Activated naive CD4-positive, alpha-beta T cell treated with anti-CD3 and anti-CD28 coated beads, Interleukin-2, amount 10 ng/mL, durations not matched to agents 7 days and 5 days (primary cell): Measurements from ENCODE around the gene SMIM29.

Experiments used
- CTCF ChIA-PET: fragments of 350-600 bp; sonication (Branson Sonifier 250); formaldehyde crosslinking; loops from one replicate; lab custom pipeline; 2021; ENCODE audit warnings: antibody characterized with exemption; lab: Charles Lee
- DNase-seq: peaks from one replicate; pipeline ENCODE4 v3.0.0-alpha.2; 2020
- H3K27ac Mint-ChIP-seq: one replicate; pipeline ENCODE4 v1.8.0; 2021; ENCODE audit warnings: mild to moderate bottlenecking, moderate library complexity, mixed read lengths
- H3K27me3 Mint-ChIP-seq: one replicate; pipeline ENCODE4 v1.8.0; 2021; ENCODE audit warnings: mild to moderate bottlenecking, mixed read lengths
- H3K36me3 Mint-ChIP-seq: one replicate; pipeline ENCODE4 v1.8.0; 2021; ENCODE audit warnings: mixed read lengths
- H3K4me1 Mint-ChIP-seq: one replicate; pipeline ENCODE4 v1.8.0; 2021; ENCODE audit warnings: mixed read lengths
- H3K4me3 Mint-ChIP-seq: one replicate; pipeline ENCODE4 v1.8.0; 2021; ENCODE audit warnings: mild to moderate bottlenecking, moderate library complexity, mixed read lengths
- H3K9me3 Mint-ChIP-seq: one replicate; pipeline ENCODE4 v1.8.0; 2021; ENCODE audit warnings: mixed read lengths

The SMIM29 gene

DNA sequence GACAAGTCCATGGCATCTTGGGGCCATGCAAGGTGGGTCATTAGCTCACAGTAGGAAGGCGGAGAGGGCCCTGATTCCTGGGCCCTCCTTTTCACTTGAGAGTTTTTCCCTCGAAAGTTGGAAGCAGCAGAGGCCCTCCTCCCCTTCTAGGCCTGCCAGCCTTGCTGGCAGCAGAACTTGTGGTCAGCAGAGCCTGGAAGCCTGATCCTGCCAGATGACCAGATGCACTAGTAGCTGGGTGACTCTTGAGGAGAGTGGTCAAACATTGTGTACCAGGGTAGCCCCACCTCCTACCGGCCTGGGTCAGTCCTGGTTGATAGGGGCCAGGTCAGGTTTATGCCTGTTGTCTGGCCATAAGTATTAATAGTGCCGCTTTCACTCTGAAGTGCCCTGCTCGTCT, 15.9 kb downstream of the SMIM29 start:
- CTCF ChIA-PET, result no interaction called here
- H3K4me3 Mint-ChIP-seq, result no peak overlapping the region
- no peaks in the 10 kb centered on the region for H3K9me3 Mint-ChIP-seq
- no peak overlapping the region for H3K27ac Mint-ChIP-seq
- DNase-seq, result no peak
- no peaks in the 10 kb centered on the region for H3K27me3 Mint-ChIP-seq
- no peaks in the 10 kb centered on the region for H3K36me3 Mint-ChIP-seq
- peaks cover 16% of the 10 kb centered on the region for H3K4me1 Mint-ChIP-seq

DNA sequence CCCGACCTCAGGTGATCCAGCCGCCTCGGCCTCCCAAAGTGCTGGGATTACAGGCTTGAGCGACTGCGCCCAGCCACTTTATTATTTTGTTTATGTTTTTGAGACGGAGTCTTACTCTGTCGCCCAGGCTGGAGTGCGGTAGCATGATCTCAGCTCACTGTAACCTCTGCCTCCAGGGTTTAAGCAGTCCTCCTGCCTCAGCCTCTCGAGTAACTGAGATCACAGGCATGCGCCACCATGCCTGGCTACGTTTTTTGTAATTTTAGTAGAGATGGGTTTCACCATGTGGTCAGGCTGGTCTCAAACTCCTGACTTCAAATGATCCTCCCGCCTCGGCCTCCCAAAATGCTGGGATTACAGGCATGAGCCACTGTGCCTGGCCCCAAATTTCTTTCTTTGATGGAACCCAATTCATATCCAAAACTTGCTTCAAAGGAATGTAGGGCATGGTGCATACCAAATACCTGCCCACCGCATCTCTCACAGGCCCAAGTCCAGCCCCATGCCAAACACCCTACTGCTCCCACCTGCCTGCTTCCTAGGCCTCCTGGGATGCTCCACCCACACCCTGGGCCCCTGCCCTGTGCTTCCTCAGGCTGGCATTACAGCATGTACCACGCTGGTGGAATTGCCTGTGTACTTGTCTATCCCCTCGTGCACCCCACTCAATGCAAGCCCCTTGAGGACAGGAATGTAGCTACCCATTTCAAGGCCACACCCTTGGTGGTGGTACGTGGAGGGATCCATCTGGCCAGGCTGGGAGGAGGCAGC, 17.1 kb downstream of the SMIM29 start:
- Mint-ChIP-seq H3K27me3 (no peaks in the 10 kb centered on the region), H3K4me1 (peaks cover 27% of the 10 kb centered on the region), H3K4me3 (no peak overlapping the region), H3K27ac (no peak overlapping the region), H3K9me3 (no peaks in the 10 kb centered on the region), H3K36me3 (no peaks in the 10 kb centered on the region)
- no peak for DNase-seq
- CTCF ChIA-PET, result no interaction called here

GRCh38 chr6:34230653-34231371, 18.0 kb downstream of the SMIM29 start:
- H3K9me3 Mint-ChIP-seq, result no peaks in the 10 kb centered on the region
- H3K36me3 Mint-ChIP-seq, result no peaks in the 10 kb centered on the region
- no peak for DNase-seq
- H3K27ac Mint-ChIP-seq, result no peak overlapping the region
- H3K27me3 Mint-ChIP-seq, result no peaks in the 10 kb centered on the region
- CTCF ChIA-PET, result no interaction called here
- H3K4me1 Mint-ChIP-seq, result peaks cover 29% of the 10 kb centered on the region
- H3K4me3 Mint-ChIP-seq, result no peak overlapping the region

- CTCF ChIA-PET, result no interaction called here
- Mint-ChIP-seq H3K27ac (no peak overlapping the region), H3K9me3 (no peaks in the 10 kb centered on the region), H3K4me3 (no peak overlapping the region), H3K27me3 (no peaks in the 10 kb centered on the region), H3K36me3 (no peaks in the 10 kb centered on the region), H3K4me1 (peaks cover 30% of the 10 kb centered on the region)
- no peak for DNase-seq
Observed at GRCh38 chr6:34229877-34230276, 18.9 kb downstream of the SMIM29 start.

- H3K4me1 Mint-ChIP-seq, result peaks cover 40% of the 10 kb centered on the region
- CTCF ChIA-PET, result interaction anchor here (0.9 to 1.9 kb wide), 2 partner anchors 9 to 32 kb away, joined by 3 to 8 read pairs; partner anchors contain the start of gene HMGA1
- no peaks in the 10 kb centered on the region for H3K27me3 Mint-ChIP-seq
- no peak for DNase-seq
- H3K27ac Mint-ChIP-seq, result no peak overlapping the region
- H3K4me3 Mint-ChIP-seq, result no peak overlapping the region
- H3K9me3 Mint-ChIP-seq, result no peaks in the 10 kb centered on the region
- H3K36me3 Mint-ChIP-seq, result no peaks in the 10 kb centered on the region
Observed at GRCh38 chr6:34227761-34228421, 20.9 kb downstream of the SMIM29 start.

DNA sequence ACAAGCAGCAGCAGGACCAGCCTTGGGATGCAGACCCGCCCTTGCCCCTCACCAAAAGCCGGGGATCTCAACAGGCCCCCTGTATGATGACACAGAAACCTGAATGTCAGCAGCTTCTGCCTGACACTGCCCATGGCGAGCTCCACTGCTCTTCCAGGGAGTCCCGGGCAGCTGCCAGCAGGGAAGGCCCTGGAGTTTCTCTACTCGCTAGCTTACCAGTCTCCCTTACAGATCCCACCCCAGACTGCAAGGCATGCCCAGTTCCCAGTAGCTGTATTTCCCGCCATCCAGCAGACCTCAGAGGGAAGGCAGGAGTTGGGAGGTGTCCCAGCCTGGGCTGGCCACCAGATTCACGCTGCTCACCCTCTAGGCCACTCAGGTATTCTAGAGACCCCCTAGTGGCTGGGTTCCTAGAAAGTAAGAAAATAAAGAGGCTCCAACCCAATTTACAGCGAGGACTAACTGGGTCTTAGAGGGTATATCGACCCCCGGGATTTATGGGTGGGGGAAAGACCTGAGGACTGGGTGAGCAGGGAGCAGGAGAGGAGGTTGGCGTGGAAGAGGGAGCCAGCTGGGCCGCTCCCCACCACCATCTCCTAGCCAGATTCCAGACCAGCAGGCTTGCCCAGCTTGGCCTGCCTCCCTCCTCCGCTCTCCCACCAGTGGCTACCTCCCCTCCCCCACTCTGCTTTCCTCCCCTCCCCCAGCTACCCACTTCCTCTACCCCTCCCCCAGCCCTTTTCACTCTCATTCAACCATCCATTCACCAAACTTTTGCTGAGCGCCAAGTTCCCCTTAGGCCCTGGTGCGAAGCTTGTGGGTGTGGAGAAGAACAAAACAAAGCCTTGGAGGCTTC, 21.8 kb downstream of the SMIM29 start:
- CTCF ChIA-PET, result interaction anchor here (0.9 to 1.9 kb wide), 3 partner anchors 10 to 188 kb away, joined by 3 to 8 read pairs (median 4); partner anchors contain the start of gene HMGA1
- Mint-ChIP-seq H3K9me3 (no peaks in the 10 kb centered on the region), H3K27me3 (no peaks in the 10 kb centered on the region), H3K36me3 (no peaks in the 10 kb centered on the region), H3K4me3 (no peak overlapping the region), H3K4me1 (peaks cover 42% of the 10 kb centered on the region), H3K27ac (no peak overlapping the region)
- no peak for DNase-seq

DNA sequence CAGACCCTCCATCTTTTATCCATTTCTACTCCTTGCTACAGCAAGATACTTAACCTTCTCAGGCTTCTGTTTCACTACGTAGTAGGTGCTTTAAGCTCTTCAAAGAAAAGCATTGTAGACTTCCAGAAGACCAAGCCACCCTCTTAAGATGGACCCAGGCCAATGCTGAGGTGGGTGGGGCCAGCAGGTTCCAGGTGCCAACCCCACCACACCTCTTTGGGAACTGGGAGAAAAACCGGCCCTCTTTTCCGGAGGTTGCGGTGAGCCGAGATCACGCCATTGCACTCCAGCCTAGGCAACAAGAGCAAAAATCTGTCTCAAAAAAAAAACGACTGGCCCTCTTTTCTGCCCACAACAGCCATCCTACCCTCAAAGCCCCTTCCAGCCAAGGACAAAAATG, 22.7 kb downstream of the SMIM29 start:
- Mint-ChIP-seq H3K27ac (no peak overlapping the region), H3K36me3 (no peaks in the 10 kb centered on the region), H3K9me3 (no peaks in the 10 kb centered on the region), H3K4me1 (peaks cover 42% of the 10 kb centered on the region), H3K27me3 (peaks cover 4% of the 10 kb centered on the region), H3K4me3 (no peak overlapping the region)
- CTCF ChIA-PET, result interaction anchor here (1.9 kb wide), 1 partner anchor 31 kb away, joined by 8 read pairs; no protein-coding TSS in a partner anchor
- DNase-seq, result no peak

DNA sequence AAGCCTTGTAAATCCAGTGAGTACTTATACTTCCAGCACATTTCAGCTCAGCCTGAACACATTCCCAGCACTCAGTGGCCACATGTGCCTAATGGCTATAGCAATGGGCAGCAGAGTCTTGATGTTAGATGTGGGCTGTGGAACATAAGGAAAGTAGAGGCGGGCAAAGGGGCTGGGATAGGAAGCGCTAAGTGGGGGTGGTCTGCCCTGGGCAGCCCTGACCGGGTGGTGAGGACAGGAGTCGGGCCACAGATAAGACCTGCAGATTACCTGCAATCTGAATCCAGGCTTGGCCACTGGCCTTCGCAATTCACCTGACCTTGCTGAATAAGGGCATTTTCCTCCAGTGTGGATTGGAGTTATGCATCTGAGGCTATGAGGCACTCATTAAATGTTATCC, 23.3 kb downstream of the SMIM29 start:
- CTCF ChIA-PET, result no interaction called here
- no peaks in the 10 kb centered on the region for H3K36me3 Mint-ChIP-seq
- H3K27me3 Mint-ChIP-seq, result peaks cover 7% of the 10 kb centered on the region
- DNase-seq, result no peak
- H3K4me3 Mint-ChIP-seq, result no peak overlapping the region
- H3K9me3 Mint-ChIP-seq, result no peaks in the 10 kb centered on the region
- H3K27ac Mint-ChIP-seq, result no peak overlapping the region
- peaks cover 42% of the 10 kb centered on the region for H3K4me1 Mint-ChIP-seq

GRCh38 chr6:34223956-34224940, 24.6 kb downstream of the SMIM29 start:
- Mint-ChIP-seq H3K27ac (peak overlapping the region; percentile 78), H3K27me3 (peaks cover 12% of the 10 kb centered on the region), H3K4me1 (peaks cover 39% of the 10 kb centered on the region), H3K9me3 (no peaks in the 10 kb centered on the region), H3K4me3 (peak overlapping the region; percentile 61), H3K36me3 (no peaks in the 10 kb centered on the region)
- peak; percentile 95 for DNase-seq
- CTCF ChIA-PET, result interaction anchor here (0.6 to 1.6 kb wide), 3 partner anchors 23 to 61 kb away, joined by 3 to 8 read pairs (median 5); no protein-coding TSS in a partner anchor

- no peak for DNase-seq
- no peaks in the 10 kb centered on the region for H3K36me3 Mint-ChIP-seq
- no peak overlapping the region for H3K27ac Mint-ChIP-seq
- peaks cover 42% of the 10 kb centered on the region for H3K4me1 Mint-ChIP-seq
- H3K9me3 Mint-ChIP-seq, result no peaks in the 10 kb centered on the region
- CTCF ChIA-PET, result interaction anchor here (0.6 to 1.6 kb wide), 3 partner anchors 24 to 60 kb away, joined by 3 to 8 read pairs (median 5); no protein-coding TSS in a partner anchor
- H3K27me3 Mint-ChIP-seq, result peaks cover 14% of the 10 kb centered on the region
- peak overlapping the region; percentile 24 for H3K4me3 Mint-ChIP-seq
Observed at GRCh38 chr6:34223381-34223955, 25.3 kb downstream of the SMIM29 start.

- no peak for DNase-seq
- Mint-ChIP-seq H3K36me3 (no peaks in the 10 kb centered on the region), H3K4me1 (peaks cover 15% of the 10 kb centered on the region), H3K4me3 (no peak overlapping the region), H3K27me3 (peaks cover 25% of the 10 kb centered on the region), H3K27ac (no peak overlapping the region), H3K9me3 (no peaks in the 10 kb centered on the region)
- CTCF ChIA-PET, result no interaction called here
Observed at GRCh38 chr6:34218691-34219090, 30.1 kb downstream of the SMIM29 start.

GRCh38 chr6:34213772-34214171, 35.0 kb downstream of the SMIM29 start:
- no peak overlapping the region for H3K27ac Mint-ChIP-seq
- no peaks in the 10 kb centered on the region for H3K9me3 Mint-ChIP-seq
- H3K4me1 Mint-ChIP-seq, result peaks cover 6% of the 10 kb centered on the region
- CTCF ChIA-PET, result no interaction called here
- H3K36me3 Mint-ChIP-seq, result no peaks in the 10 kb centered on the region
- H3K27me3 Mint-ChIP-seq, result peaks cover 16% of the 10 kb centered on the region
- no peak overlapping the region for H3K4me3 Mint-ChIP-seq
- no peak for DNase-seq
